CD1c-positive myeloid dendritic cell (primary cell): ENCODE data around the gene OTUD7B.
A peak's percentile ranks its signal among the peaks of the same experiment; 100 is the strongest.

Experiments
- DNase-seq: peaks from one replicate; pipeline ENCODE4 v3.0.0-alpha.2; 2016; ENCODE audit errors: extremely low spot score

Gene OTUD7B

GRCh38 chr1:149917571-149918144 is 92.9 kb downstream of the OTUD7B start, which contains the start of gene SV2A:
Gene SV2A, minus strand, starts transcription at chr1:149917844. Its CDS starts 4,004 bp downstream, at chr1:149913840.
- DNase-seq: no peak

- no peak for DNase-seq
Observed at GRCh38 chr1:149916898-149917252, 93.7 kb downstream of the OTUD7B start.

- DNase-seq: no peak
Observed at GRCh38 chr1:149916193-149916897, 94.2 kb downstream of the OTUD7B start.

GRCh38 chr1:149915429-149916192 is 94.9 kb downstream of the OTUD7B start:
- no peak for DNase-seq

GRCh38 chr1:149914545-149914944 is 96.0 kb downstream of the OTUD7B start:
- DNase-seq: no peak

GRCh38 chr1:149906570-149907075 is 103.9 kb downstream of the OTUD7B start:
- no peak for DNase-seq

- DNase-seq: no peak
Observed at GRCh38 chr1:149903836-149904491, 106.6 kb downstream of the OTUD7B start.

- peak; percentile 86 for DNase-seq
Observed at GRCh38 chr1:149899460-149900284, 110.9 kb downstream of the OTUD7B start, which contains the start of gene BOLA1. Gene BOLA1, plus strand, starts transcription at chr1:149899568. Its CDS starts 492 bp downstream, at chr1:149900060.

- no peak for DNase-seq
Observed at GRCh38 chr1:149896575-149896974, 114.0 kb downstream of the OTUD7B start.

GRCh38 chr1:149888999-149889289 is 121.6 kb downstream of the OTUD7B start:
- DNase-seq: no peak

GRCh38 chr1:149888247-149888998 is 122.1 kb downstream of the OTUD7B start:
- peak; percentile 84 for DNase-seq
